CD4-positive, CD25-positive, alpha-beta regulatory T cell (primary cell): ENCODE measurements around the gene TMEFF1. TPM values are rescaled to one million over a fixed set of nuclear protein-coding genes. Genes with fewer than 3 reads are reported as not detected.
A peak's percentile ranks its signal among the peaks of the same experiment; 100 is the strongest.
"Not testable (repeated sequence)": the region's sequence is repeated elsewhere in the genome, so short reads cannot be mapped to it uniquely, and the experiment has no call there.

Experiments used
- ATAC-seq, 2 donors: fragments of 150-1000 bp; cut with Tn5 transposase; one replicate each; pipeline ENCODE4 v1.10.0; 2021; ENCODE audit warnings: low read depth in 2 of 2, moderate number of reproducible peaks in 2 of 2, moderate library complexity in 1 of 2
- DNase-seq, 3 donors: peaks; one replicate each; pipeline versions ENCODE4 v3.0.0 to v3.0.0-alpha.2; 2012 to 2022; ENCODE audit warnings: mixed read lengths in 1 of 3
- H3K27ac ChIP-seq: one replicate; pipeline ENCODE4 v1.7.0; 2013; ENCODE audit warnings: mild to moderate bottlenecking, low read length; ENCODE audit not compliant: insufficient read depth, poor library complexity, severe bottlenecking
- H3K27me3 ChIP-seq: one replicate; pipeline ENCODE4 v1.7.0; 2013; ENCODE audit warnings: low read length; ENCODE audit not compliant: control insufficient read depth, insufficient read depth
- H3K36me3 ChIP-seq: one replicate; pipeline ENCODE4 v1.7.0; 2013; ENCODE audit warnings: mild to moderate bottlenecking, low read length, moderate library complexity; ENCODE audit not compliant: control insufficient read depth, insufficient read depth
- H3K4me1 ChIP-seq: 2 replicates; pipeline ENCODE4 v1.7.0; 2013; ENCODE audit warnings: mild to moderate bottlenecking, low read length; ENCODE audit not compliant: insufficient read depth, control insufficient read depth, poor library complexity, severe bottlenecking
- H3K4me3 ChIP-seq: one replicate; pipeline ENCODE4 v1.7.0; 2013; ENCODE audit warnings: low read depth, mild to moderate bottlenecking, low read length, moderate library complexity
- H3K9me3 ChIP-seq, 2 experiments: 1 replicate in 1 of 2; 2 replicates in 1 of 2; pipeline ENCODE4 v1.7.0; 2013; ENCODE audit warnings: low read length in 2 of 2, mild to moderate bottlenecking in 1 of 2, moderate library complexity in 1 of 2; ENCODE audit not compliant: control insufficient read depth in 2 of 2
- H3K27ac Mint-ChIP-seq, 3 donors: one replicate each; pipeline ENCODE4 v1.8.0; 2020 to 2022; ENCODE audit warnings: mild to moderate bottlenecking in 3 of 3, mixed read lengths in 3 of 3, moderate library complexity in 2 of 3
- H3K27me3 Mint-ChIP-seq: one replicate; pipeline ENCODE4 v1.8.0; 2022; ENCODE audit warnings: mild to moderate bottlenecking, mixed read lengths
- H3K36me3 Mint-ChIP-seq: one replicate; pipeline ENCODE4 v1.8.0; 2020; ENCODE audit warnings: mixed read lengths
- H3K4me1 Mint-ChIP-seq, 4 donors: one replicate each; pipeline ENCODE4 v1.8.0; 2020 to 2022; ENCODE audit warnings: mixed read lengths in 4 of 4, mild to moderate bottlenecking in 1 of 4
- H3K4me3 Mint-ChIP-seq, 4 donors: one replicate each; pipeline ENCODE4 v1.8.0; 2020 to 2022; ENCODE audit warnings: mild to moderate bottlenecking in 4 of 4, mixed read lengths in 4 of 4, moderate library complexity in 3 of 4
- H3K9me3 Mint-ChIP-seq, 7 donors: one replicate each; pipeline ENCODE4 v1.8.0; 2020 to 2022; ENCODE audit warnings: mixed read lengths in 7 of 7, mild to moderate bottlenecking in 3 of 7, moderate library complexity in 2 of 7
- polyA plus RNA-seq, 4 donors: library from polyadenylated mRNA; unstranded; fragments of 300-500 nt; fragmentation: Illumina TruSeq; gene quantifications; one replicate each; pipeline ENCODE4 v1.2.3, GENCODE V29; 2021
- total RNA-seq: library from RNA; stranded (reverse); gene quantifications from one replicate; pipeline ENCODE4 v1.2.3, GENCODE V29; 2022

TMEFF1 gene
- total and polyA plus RNA-seq, 5 donors from 2014 or later = 0.49 TPM; not detected in 4

GRCh38 chr9:100499866-100500265 lies 26.9 kb downstream of the TMEFF1 start:
- Histone ChIP-seq H3K36me3 (no peaks in the 10 kb centered on the region), H3K27me3 (peaks cover 5% of the 10 kb centered on the region), H3K9me3 (no peaks in the 10 kb centered on the region), H3K4me3 (no peak overlapping the region), H3K4me1 (no peaks in the 10 kb centered on the region), H3K27ac (no peak overlapping the region)
- H3K27me3 Mint-ChIP-seq = peaks cover 20% of the 10 kb centered on the region
- peaks cover 0 to 1% (median 0%) of the 10 kb centered on the region in 7 donors for H3K9me3 Mint-ChIP-seq
- H3K27ac Mint-ChIP-seq = no peak overlapping the region
- ATAC-seq = no peak
- no peaks in the 10 kb centered on the region for H3K4me1 Mint-ChIP-seq
- DNase-seq = no peak
- H3K36me3 Mint-ChIP-seq = no peaks in the 10 kb centered on the region
- no peak overlapping the region for H3K4me3 Mint-ChIP-seq

- Histone ChIP-seq H3K9me3 (no peaks in the 10 kb centered on the region), H3K27ac (no peak overlapping the region), H3K36me3 (no peaks in the 10 kb centered on the region), H3K27me3 (peaks cover under 1% of the 10 kb centered on the region), H3K4me3 (no peak overlapping the region), H3K4me1 (no peaks in the 10 kb centered on the region)
- H3K36me3 Mint-ChIP-seq = no peaks in the 10 kb centered on the region
- no peak overlapping the region for H3K27ac Mint-ChIP-seq
- peak; percentile 4 to 52 (median 21) for DNase-seq
- peaks cover 0 to 2% (median 0%) of the 10 kb centered on the region in 4 donors for H3K4me1 Mint-ChIP-seq
- peaks cover 5% of the 10 kb centered on the region for H3K27me3 Mint-ChIP-seq
- H3K4me3 Mint-ChIP-seq = no peak overlapping the region
- H3K9me3 Mint-ChIP-seq = peaks cover 0 to 5% (median 0%) of the 10 kb centered on the region in 7 donors
- ATAC-seq = no peak
These were observed 32.7 kb downstream of the TMEFF1 start for GRCh38 chr9:100505564-100506159.

DNA sequence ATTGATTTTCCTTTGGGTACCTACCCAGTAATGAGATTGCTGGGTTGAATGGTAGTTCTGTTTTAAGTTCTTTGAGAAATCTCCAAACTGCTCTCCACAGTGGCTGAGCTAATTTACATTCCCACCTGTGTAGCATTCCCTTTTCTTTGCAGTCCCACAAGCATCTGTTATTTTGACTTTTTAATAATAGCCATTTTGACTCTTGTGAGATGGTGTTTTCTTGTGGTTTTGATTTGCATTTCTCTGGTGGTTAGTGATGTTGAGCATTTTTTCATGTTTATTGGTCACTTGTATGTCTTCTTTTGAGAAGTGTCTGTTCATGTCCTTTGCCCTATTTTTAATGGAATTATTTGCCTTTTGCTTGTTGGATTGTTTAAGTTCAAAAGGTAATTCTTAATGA lies 34.4 kb downstream of the TMEFF1 start:
- H3K27ac ChIP-seq, H3K27me3 Mint-ChIP-seq, H3K9me3 Mint-ChIP-seq, H3K4me1 ChIP-seq, H3K36me3 ChIP-seq, H3K4me3 ChIP-seq, H3K27me3 ChIP-seq, ATAC-seq, H3K4me1 Mint-ChIP-seq, H3K9me3 ChIP-seq, H3K4me3 Mint-ChIP-seq, H3K36me3 Mint-ChIP-seq, DNase-seq, H3K27ac Mint-ChIP-seq: not testable (repeated sequence)

DNA sequence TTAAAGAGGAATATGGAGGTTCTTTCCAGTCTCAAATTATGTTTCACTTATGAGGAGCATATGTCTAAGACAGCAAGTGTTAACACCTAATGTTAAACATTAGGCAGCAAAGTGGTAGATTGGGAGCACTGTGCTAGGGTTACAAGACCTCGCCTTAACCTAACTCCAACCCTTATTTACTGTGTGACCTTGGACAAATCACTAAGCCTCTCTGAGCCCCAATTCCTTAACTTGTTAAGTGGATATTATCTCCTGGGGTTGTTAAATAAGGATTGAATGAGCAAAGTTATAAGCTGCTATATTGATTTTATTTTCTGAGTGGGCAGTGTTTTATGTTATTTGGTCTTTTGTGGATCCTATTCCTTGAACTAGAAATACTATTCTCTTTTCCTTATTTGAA lies 38.3 kb downstream of the TMEFF1 start:
- H3K4me3 ChIP-seq = no peak overlapping the region
- Mint-ChIP-seq H3K4me3 (no peak overlapping the region), H3K36me3 (no peaks in the 10 kb centered on the region), H3K27ac (no peak overlapping the region), H3K4me1 (no peaks in the 10 kb centered on the region), H3K27me3 (no peaks in the 10 kb centered on the region), H3K9me3 (peaks cover 0 to 5% (median 2%) of the 10 kb centered on the region in 7 donors)
- no peak overlapping the region for H3K27ac ChIP-seq
- H3K27me3 ChIP-seq = no peaks in the 10 kb centered on the region
- ATAC-seq (no peak), DNase-seq (no peak)
- H3K9me3 ChIP-seq = no peaks in the 10 kb centered on the region
- no peaks in the 10 kb centered on the region for H3K4me1 ChIP-seq
- H3K36me3 ChIP-seq = no peaks in the 10 kb centered on the region

DNA sequence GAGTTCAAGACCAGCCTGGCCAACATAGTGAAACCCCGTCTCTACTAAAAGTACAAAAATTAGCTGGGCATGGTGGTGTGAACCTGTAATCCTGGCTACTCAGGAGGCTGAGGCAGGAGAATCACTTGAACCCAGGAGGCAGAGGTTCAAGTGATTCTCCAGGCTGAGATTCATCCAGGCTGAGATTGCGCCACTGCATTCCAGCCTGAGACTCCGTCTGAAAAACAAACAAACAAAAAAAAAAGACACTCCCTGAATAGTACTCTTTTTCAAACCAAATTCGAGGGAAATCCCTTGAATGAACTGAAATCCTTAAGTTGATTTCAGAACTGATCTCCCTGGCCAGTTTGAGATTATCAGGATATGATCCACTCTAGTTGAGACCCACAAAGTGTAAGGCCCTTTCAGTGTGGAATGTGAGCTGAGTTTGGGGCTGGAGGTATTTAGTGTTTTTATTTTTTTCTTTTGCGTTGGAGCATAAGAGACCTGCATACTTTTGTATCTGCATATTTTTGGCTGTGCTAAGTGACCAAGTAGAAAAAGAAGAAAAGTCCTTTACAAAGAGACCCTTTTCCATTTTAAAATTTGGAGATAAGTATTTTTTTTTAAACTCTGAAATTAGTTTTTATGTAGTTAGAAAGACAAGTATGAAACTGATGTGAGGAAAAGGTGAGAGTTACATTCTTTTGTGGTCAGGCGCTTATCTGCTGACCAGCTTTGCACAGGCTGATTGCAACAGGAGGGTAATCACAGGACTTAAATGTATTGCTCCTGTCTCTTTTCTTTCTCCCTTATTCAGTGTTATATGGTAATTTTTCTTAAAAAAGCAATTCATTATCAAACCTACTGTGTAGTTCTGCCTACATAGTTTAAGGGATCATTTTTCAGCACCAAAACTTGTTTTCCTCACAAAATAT lies 42.9 kb downstream of the TMEFF1 start:
- ATAC-seq (no peak), DNase-seq (no peak)
- peaks cover 10% of the 10 kb centered on the region for H3K27me3 Mint-ChIP-seq
- no peaks in the 10 kb centered on the region for H3K36me3 ChIP-seq
- no peak overlapping the region for H3K4me3 ChIP-seq
- H3K27ac ChIP-seq = no peak overlapping the region
- H3K4me3 Mint-ChIP-seq = no peak overlapping the region
- no peaks in the 10 kb centered on the region for H3K4me1 Mint-ChIP-seq
- peaks cover 0 to under 1% (median 0%) of the 10 kb centered on the region in 7 donors for H3K9me3 Mint-ChIP-seq
- no peaks in the 10 kb centered on the region for H3K36me3 Mint-ChIP-seq
- H3K27me3 ChIP-seq = no peaks in the 10 kb centered on the region
- H3K27ac Mint-ChIP-seq = no peak overlapping the region
- no peaks in the 10 kb centered on the region for H3K4me1 ChIP-seq
- no peaks in the 10 kb centered on the region for H3K9me3 ChIP-seq

- Mint-ChIP-seq H3K27ac (no peak overlapping the region), H3K4me1 (no peaks in the 10 kb centered on the region), H3K4me3 (no peak overlapping the region), H3K27me3 (peaks cover 13% of the 10 kb centered on the region), H3K36me3 (peaks cover 4% of the 10 kb centered on the region), H3K9me3 (peaks cover 0 to 1% (median 0%) of the 10 kb centered on the region in 7 donors)
- no peaks in the 10 kb centered on the region for H3K36me3 ChIP-seq
- ATAC-seq (no peak), DNase-seq (no peak)
- no peaks in the 10 kb centered on the region for H3K9me3 ChIP-seq
- no peaks in the 10 kb centered on the region for H3K27me3 ChIP-seq
- H3K4me3 ChIP-seq = no peak overlapping the region
- H3K4me1 ChIP-seq = no peaks in the 10 kb centered on the region
- H3K27ac ChIP-seq = no peak overlapping the region
These were observed 48.3 kb downstream of the TMEFF1 start for GRCh38 chr9:100521282-100521681.

DNA sequence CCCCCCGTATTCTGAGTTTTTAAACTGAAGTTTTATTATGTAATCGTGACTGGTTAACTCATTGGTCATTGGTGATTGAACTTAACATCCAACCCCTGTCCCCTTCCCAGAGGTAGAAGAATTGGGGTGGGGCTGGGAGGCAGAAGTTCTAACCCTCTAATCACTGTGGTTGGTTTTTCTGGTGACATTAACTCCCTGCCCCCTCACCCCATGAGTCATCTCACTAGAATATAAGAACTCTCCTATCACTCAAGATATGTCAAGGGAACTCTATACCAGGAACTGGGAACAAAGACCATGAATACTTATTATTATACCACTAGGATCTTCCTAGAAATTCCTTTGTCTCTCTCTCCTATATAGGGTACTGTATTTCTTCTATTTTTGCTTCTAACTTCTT lies 52.6 kb downstream of the TMEFF1 start:
- no peak overlapping the region for H3K27ac Mint-ChIP-seq
- no peaks in the 10 kb centered on the region for H3K36me3 ChIP-seq
- peaks cover 4% of the 10 kb centered on the region for H3K27me3 Mint-ChIP-seq
- peaks cover 0 to 5% (median 0%) of the 10 kb centered on the region in 7 donors for H3K9me3 Mint-ChIP-seq
- no peak overlapping the region for H3K4me3 Mint-ChIP-seq
- peaks cover 4% of the 10 kb centered on the region for H3K36me3 Mint-ChIP-seq
- DNase-seq = no peak
- H3K4me1 Mint-ChIP-seq = no peaks in the 10 kb centered on the region
- ATAC-seq = no peak
- no peak overlapping the region for H3K27ac ChIP-seq
- no peaks in the 10 kb centered on the region for H3K27me3 ChIP-seq
- H3K4me3 ChIP-seq = no peak overlapping the region
- no peaks in the 10 kb centered on the region for H3K4me1 ChIP-seq
- no peaks in the 10 kb centered on the region for H3K9me3 ChIP-seq
